Activated CD8-positive, alpha-beta T cell treated with anti-CD3 and anti-CD28 coated beads, Interleukin-2, amount 10 ng/mL, durations not matched to agents 7 days and 5 days (primary cell): ENCODE measurements around the gene LIN7C. TPM values are rescaled to one million over a fixed set of nuclear protein-coding genes. Genes with fewer than 3 reads are reported as not detected.
"Not testable (repeated sequence)": the region's sequence is repeated elsewhere in the genome, so short reads cannot be mapped to it uniquely, and the experiment has no call there.

Source experiments
- ATAC-seq: fragments of 150-1000 bp; cut with Tn5 transposase; one replicate; pipeline ENCODE4 v1.10.0; 2021; ENCODE audit warnings: moderate library complexity
- CTCF ChIA-PET: fragments of 350-600 bp; sonication (Branson Sonifier 250); formaldehyde crosslinking; loops from one replicate; lab custom pipeline; 2021; ENCODE audit warnings: antibody characterized with exemption; lab: Charles Lee
- POLR2A ChIA-PET: fragments of 350-600 bp; sonication (Branson Sonifier 250); formaldehyde crosslinking; loops from one replicate; lab custom pipeline; 2021; ENCODE audit warnings: antibody characterized with exemption; lab: Charles Lee
- DNase-seq: peaks from one replicate; pipeline ENCODE4 v3.0.0-alpha.2; 2020
- H3K27ac Mint-ChIP-seq: one replicate; pipeline ENCODE4 v1.8.0; 2021; ENCODE audit warnings: mild to moderate bottlenecking, mixed read lengths
- H3K27me3 Mint-ChIP-seq: one replicate; pipeline ENCODE4 v1.8.0; 2021; ENCODE audit warnings: low read depth, mixed read lengths
- H3K36me3 Mint-ChIP-seq: one replicate; pipeline ENCODE4 v1.8.0; 2021; ENCODE audit warnings: low read depth, mixed read lengths
- H3K4me1 Mint-ChIP-seq: one replicate; pipeline ENCODE4 v1.8.0; 2021; ENCODE audit warnings: low read depth, mixed read lengths
- H3K4me3 Mint-ChIP-seq: one replicate; pipeline ENCODE4 v1.8.0; 2021; ENCODE audit warnings: mild to moderate bottlenecking, mixed read lengths
- H3K9me3 Mint-ChIP-seq: one replicate; pipeline ENCODE4 v1.8.0; 2022; ENCODE audit warnings: mixed read lengths; ENCODE audit not compliant: insufficient read depth
- microRNA-seq: library from miRNA; unstranded; fragments of <30 nt; microRNA quantifications from one replicate; pipeline ENCODE4 v1.2.0, GENCODE V29; 2022
- total RNA-seq, 2 experiments: library from RNA; stranded (reverse); gene quantifications; one replicate each; pipeline ENCODE4 v1.2.3, GENCODE V29; 2021

Gene LIN7C
- total RNA-seq, 2 experiments from 2014 or later: 18.9 to 19.0 TPM

DNA sequence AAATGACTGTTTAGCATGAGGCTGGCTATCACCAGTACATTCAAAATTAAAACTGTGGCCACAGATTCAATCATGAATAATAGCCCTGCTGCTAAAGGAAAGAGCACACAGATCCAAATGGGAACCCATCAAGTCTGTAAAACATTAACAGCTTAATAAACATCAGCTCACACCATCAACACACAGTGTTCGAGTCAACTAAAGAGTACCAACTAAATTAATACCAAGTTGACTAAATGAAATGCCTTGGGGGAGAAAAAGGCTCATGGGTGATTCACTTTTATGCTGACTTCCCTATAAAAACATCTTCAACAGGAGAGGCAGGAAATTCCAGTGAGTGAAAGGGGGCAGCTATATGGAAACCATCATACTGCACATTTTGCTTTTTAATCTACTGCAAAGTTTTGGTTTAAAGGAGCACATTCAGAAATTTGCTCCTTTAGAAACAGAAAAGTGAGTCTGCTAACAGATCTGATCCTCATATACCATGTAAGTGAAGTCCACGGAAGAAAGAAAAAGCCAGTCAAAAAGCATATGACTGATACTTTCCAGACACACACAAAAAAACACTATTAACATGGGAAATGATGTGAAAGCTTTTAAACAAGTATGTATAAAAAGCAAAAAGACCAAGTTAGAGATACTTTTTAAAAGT lies 50.3 kb downstream of the LIN7C start:
- ChIA-PET POLR2A (no interaction called here), CTCF (no interaction called here)
- Mint-ChIP-seq H3K4me3 (no peak overlapping the region), H3K9me3 (no peaks in the 10 kb centered on the region), H3K4me1 (no peaks in the 10 kb centered on the region), H3K36me3 (no peaks in the 10 kb centered on the region), H3K27ac (no peak overlapping the region), H3K27me3 (peaks cover 3% of the 10 kb centered on the region)
- DNase-seq (no peak), ATAC-seq (no peak)

- Mint-ChIP-seq H3K9me3 (no peaks in the 10 kb centered on the region), H3K27ac (no peak overlapping the region), H3K4me1 (no peaks in the 10 kb centered on the region), H3K4me3 (no peak overlapping the region), H3K27me3 (peaks cover 3% of the 10 kb centered on the region), H3K36me3 (no peaks in the 10 kb centered on the region)
- CTCF ChIA-PET: no interaction called here
- DNase-seq (no peak), ATAC-seq (no peak)
- POLR2A ChIA-PET: no interaction called here
Observed at GRCh38 chr11:27455667-27456066, 50.9 kb downstream of the LIN7C start.

GRCh38 chr11:27453701-27454100 lies 52.9 kb downstream of the LIN7C start:
- H3K27me3 Mint-ChIP-seq: peaks cover 3% of the 10 kb centered on the region
- ChIA-PET CTCF (no interaction called here), POLR2A (no interaction called here)
- DNase-seq (no peak), ATAC-seq (no peak)
- no peak overlapping the region for H3K27ac Mint-ChIP-seq
- no peaks in the 10 kb centered on the region for H3K36me3 Mint-ChIP-seq
- H3K9me3 Mint-ChIP-seq: no peaks in the 10 kb centered on the region
- no peaks in the 10 kb centered on the region for H3K4me1 Mint-ChIP-seq
- H3K4me3 Mint-ChIP-seq: no peak overlapping the region

- ChIA-PET CTCF (no interaction called here), POLR2A (no interaction called here)
- Mint-ChIP-seq H3K4me3 (no peak overlapping the region), H3K36me3 (no peaks in the 10 kb centered on the region), H3K4me1 (no peaks in the 10 kb centered on the region), H3K9me3 (no peaks in the 10 kb centered on the region), H3K27me3 (peaks cover 3% of the 10 kb centered on the region), H3K27ac (no peak overlapping the region)
- no peak for ATAC-seq
- no peak for DNase-seq
Observed at GRCh38 chr11:27452147-27452546, 54.4 kb downstream of the LIN7C start.

DNA sequence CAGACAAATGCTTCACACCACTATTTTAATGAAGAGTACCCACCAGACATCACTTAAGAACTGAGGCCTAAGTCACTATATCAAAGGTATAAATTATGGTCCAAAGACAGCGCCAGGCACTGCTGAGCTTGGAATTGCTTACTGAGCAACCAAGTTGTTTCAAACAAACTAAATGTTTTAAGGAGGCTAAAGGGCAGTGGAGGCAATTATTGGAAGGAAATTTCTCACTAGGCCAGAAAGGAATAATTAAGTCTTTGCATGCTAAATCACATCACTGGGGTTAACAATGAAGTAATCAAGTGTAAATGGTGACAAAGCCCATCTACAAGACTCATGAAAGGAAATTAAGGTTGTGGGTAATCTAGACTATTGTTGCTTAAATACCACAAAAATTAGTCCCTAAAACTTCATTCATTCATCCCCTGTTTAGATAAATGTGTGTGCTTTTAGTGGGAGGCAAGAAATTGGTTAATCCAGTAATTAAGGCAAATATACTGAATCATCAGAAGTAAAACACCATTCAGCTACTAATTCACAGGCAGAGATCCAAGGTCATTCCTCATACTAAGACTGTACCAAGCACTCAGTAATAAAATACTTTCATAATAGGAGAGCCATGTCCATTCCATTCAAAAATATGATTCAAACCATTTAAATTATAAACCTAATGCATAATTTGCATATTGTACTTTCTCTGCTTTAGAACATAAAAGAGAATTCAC lies 55.2 kb downstream of the LIN7C start:
- ATAC-seq: no peak
- POLR2A ChIA-PET: no interaction called here
- Mint-ChIP-seq H3K9me3 (no peaks in the 10 kb centered on the region), H3K36me3 (no peaks in the 10 kb centered on the region), H3K4me1 (no peaks in the 10 kb centered on the region), H3K27me3 (peaks cover 3% of the 10 kb centered on the region), H3K27ac (no peak overlapping the region), H3K4me3 (no peak overlapping the region)
- CTCF ChIA-PET: no interaction called here
- no peak for DNase-seq

DNA sequence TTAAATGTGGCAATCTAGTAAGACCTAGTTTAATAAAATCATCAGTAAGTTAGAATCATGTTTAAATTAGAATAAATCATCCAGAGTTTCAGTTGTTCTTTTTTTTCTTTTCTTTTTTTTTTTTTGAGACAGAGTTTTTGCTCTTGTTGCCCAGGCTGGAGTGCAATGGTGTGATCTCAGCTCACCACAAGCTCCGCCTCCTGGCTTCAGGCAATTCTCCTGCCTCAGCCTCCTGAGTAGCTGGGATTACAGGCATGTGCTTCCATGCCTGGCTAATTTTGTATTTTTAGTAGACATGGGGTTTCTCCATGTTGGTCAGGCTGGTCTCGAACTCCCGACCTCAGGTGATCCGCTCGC lies 58.4 kb downstream of the LIN7C start:
- H3K4me3 Mint-ChIP-seq, H3K36me3 Mint-ChIP-seq, ATAC-seq, H3K27me3 Mint-ChIP-seq, DNase-seq, H3K9me3 Mint-ChIP-seq, H3K4me1 Mint-ChIP-seq, H3K27ac Mint-ChIP-seq, POLR2A ChIA-PET: not testable (repeated sequence)
- CTCF ChIA-PET: interaction anchor here (0.7 kb wide), 1 partner anchor 51 kb away, joined by 3 read pairs; no protein-coding TSS in a partner anchor

DNA sequence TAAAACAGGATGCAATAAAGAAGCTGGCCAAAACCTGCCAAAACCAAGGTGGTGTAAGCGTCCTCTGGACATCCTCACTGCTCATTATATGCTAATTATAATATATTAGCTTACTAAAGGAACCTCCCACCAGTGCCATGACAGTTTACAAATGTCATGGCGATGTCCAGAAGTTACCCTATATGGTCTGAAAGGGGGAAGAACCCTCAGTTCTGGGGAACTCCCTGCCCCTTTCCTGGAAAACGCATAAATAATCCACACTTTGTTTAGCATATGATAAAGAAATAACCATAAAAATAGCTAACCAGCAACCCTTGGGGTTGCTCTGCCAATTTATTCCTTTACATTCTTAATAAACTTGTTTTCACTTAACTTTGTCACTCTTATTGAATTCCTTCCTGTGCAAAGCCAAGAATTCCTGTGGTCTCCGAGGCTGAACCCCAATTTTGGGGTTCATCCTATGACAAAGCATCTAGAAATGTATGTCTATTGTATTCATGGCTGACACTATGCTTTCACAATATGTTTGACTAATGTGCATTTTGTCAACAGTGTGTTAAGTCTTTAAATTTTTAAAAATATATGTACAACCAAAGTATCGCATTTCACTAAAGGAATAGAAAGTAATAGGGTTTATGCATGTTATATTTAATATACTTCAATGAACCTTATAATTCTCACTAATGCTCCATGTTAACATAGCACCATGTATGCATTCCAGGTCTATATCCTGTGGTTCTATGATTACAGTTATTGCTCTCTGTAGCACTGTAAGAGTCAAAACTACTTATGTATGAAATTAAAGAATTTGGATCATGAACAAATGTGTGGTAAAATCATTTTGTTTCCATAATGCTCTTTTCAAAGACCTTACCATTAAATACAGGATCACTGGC lies 59.0 kb downstream of the LIN7C start:
- H3K36me3 Mint-ChIP-seq: no peaks in the 10 kb centered on the region

GRCh38 chr11:27445625-27446024 lies 60.9 kb downstream of the LIN7C start:
- ATAC-seq (no peak), DNase-seq (no peak)
- Mint-ChIP-seq H3K9me3 (no peaks in the 10 kb centered on the region), H3K4me3 (no peak overlapping the region), H3K36me3 (no peaks in the 10 kb centered on the region), H3K4me1 (no peaks in the 10 kb centered on the region), H3K27ac (no peak overlapping the region), H3K27me3 (peaks cover 7% of the 10 kb centered on the region)
- POLR2A ChIA-PET: no interaction called here
- CTCF ChIA-PET: no interaction called here

More for the DNA sequence above, 59.0 kb downstream of the LIN7C start:
- POLR2A ChIA-PET: no interaction called here
- no peak overlapping the region for H3K4me3 Mint-ChIP-seq
- CTCF ChIA-PET: interaction anchor here (0.7 kb wide), 1 partner anchor 52 kb away, joined by 3 read pairs; no protein-coding TSS in a partner anchor
- no peak overlapping the region for H3K27ac Mint-ChIP-seq
- ATAC-seq: no peak
- no peaks in the 10 kb centered on the region for H3K4me1 Mint-ChIP-seq
- H3K27me3 Mint-ChIP-seq: peaks cover 3% of the 10 kb centered on the region
- no peak for DNase-seq
- H3K9me3 Mint-ChIP-seq: no peaks in the 10 kb centered on the region

GRCh38 chr11:27444801-27445215 lies 61.8 kb downstream of the LIN7C start:
- no peak overlapping the region for H3K27ac Mint-ChIP-seq
- no peak for ATAC-seq
- no peak overlapping the region for H3K4me3 Mint-ChIP-seq
- ChIA-PET CTCF (no interaction called here), POLR2A (no interaction called here)
- H3K9me3 Mint-ChIP-seq: no peaks in the 10 kb centered on the region
- H3K27me3 Mint-ChIP-seq: peaks cover 7% of the 10 kb centered on the region
- H3K4me1 Mint-ChIP-seq: no peaks in the 10 kb centered on the region
- no peaks in the 10 kb centered on the region for H3K36me3 Mint-ChIP-seq
- no peak for DNase-seq

Small RNAs within 50 kb of the gene (microRNA-seq; reads per million reads assigned to microRNA genes)
- not detected for gene MIR8087

Other genes starting within 250 kb of the LIN7C start
- 10 to 100 TPM; 21.7 to 22.2 TPM for gene CCDC34, start 143.6 kb downstream of the LIN7C start, total RNA-seq
- gene LGR4, start 34.0 kb downstream of the LIN7C start, total RNA-seq: under 1 TPM in 1 of 2 experiments, not detected in 1; 0.05 TPM
- gene BDNF, start 193.7 kb upstream of the LIN7C start, total RNA-seq: not detected